GM23338 (cell line): Measurements from ENCODE around the gene NDE1. TPM values are rescaled to one million over a fixed set of nuclear protein-coding genes. Genes with fewer than 3 reads are reported as not detected.

Experiments used
- ATAC-seq: fragments of 200-7000 bp; cut with Tn5 transposase; 3 replicates; pipeline ENCODE4 v1.9.1; 2020
- DNase-seq: peaks from one replicate; pipeline ENCODE4 v3.0.0-alpha.2; 2015; ENCODE audit warnings: low spot score
- H2AFZ ChIP-seq: fragments of 200-600 bp; sonication (generic); 2 replicates; pipeline ENCODE4 v1.8.0; 2016; ENCODE audit warnings: antibody characterized with exemption, mild to moderate bottlenecking, moderate library complexity
- H3F3A ChIP-seq: fragments of 200-600 bp; sonication (generic); replicated peaks from 2 replicates; pipeline ENCODE4 v1.8.0; 2017; ENCODE audit warnings: antibody characterized with exemption, mixed run types, low read depth
- H3K27ac ChIP-seq: fragments of 200-600 bp; sonication (generic); 2 replicates; pipeline ENCODE4 v1.6.1; 2016; ENCODE audit warnings: low read depth
- H3K27me3 ChIP-seq: fragments of 200-600 bp; sonication (generic); 2 replicates; pipeline ENCODE4 v1.8.0; 2016; ENCODE audit warnings: mild to moderate bottlenecking, mixed run types, moderate library complexity; ENCODE audit not compliant: insufficient read depth
- H3K36me3 ChIP-seq: fragments of 200-600 bp; sonication (generic); 2 replicates; pipeline ENCODE4 v1.8.0; 2016; ENCODE audit warnings: mild to moderate bottlenecking; ENCODE audit not compliant: insufficient read depth
- H3K4me1 ChIP-seq: fragments of 200-600 bp; sonication (generic); 2 replicates; pipeline ENCODE4 v1.8.0; 2016; ENCODE audit warnings: mild to moderate bottlenecking, moderate library complexity; ENCODE audit not compliant: insufficient read depth
- H3K4me2 ChIP-seq: fragments of 200-600 bp; sonication (generic); 2 replicates; pipeline ENCODE4 v1.7.1; 2017; ENCODE audit warnings: mixed run types
- H3K4me3 ChIP-seq: fragments of 200-600 bp; sonication (generic); 2 replicates; pipeline ENCODE4 v1.6.1; 2016; ENCODE audit warnings: mixed run types
- H3K79me2 ChIP-seq: fragments of 200-600 bp; sonication (generic); replicated peaks from 2 replicates; pipeline ENCODE4 v1.8.0; 2017; ENCODE audit warnings: mild to moderate bottlenecking; ENCODE audit not compliant: insufficient read depth
- H3K9me2 ChIP-seq: fragments of 200-600 bp; sonication (generic); 2 replicates; pipeline ENCODE4 v1.8.0; 2017; ENCODE audit not compliant: insufficient read depth
- H4K20me1 ChIP-seq: fragments of 200-600 bp; sonication (generic); replicated peaks from 2 replicates; pipeline ENCODE4 v1.8.0; 2017; ENCODE audit warnings: mild to moderate bottlenecking; ENCODE audit not compliant: insufficient read depth
- H3K27ac Mint-ChIP-seq: 2 replicates; pipeline ENCODE4 v1.8.0; 2020; ENCODE audit warnings: inconsistent platforms, mild to moderate bottlenecking, moderate library complexity, mixed read lengths
- H3K27me3 Mint-ChIP-seq: 3 replicates; pipeline ENCODE4 v1.8.0; 2022; ENCODE audit warnings: low read depth, mild to moderate bottlenecking, moderate library complexity, mixed read lengths, inconsistent platforms; ENCODE audit not compliant: insufficient read depth, poor library complexity
- H3K36me3 Mint-ChIP-seq: 3 replicates; pipeline ENCODE4 v1.8.0; 2021; ENCODE audit warnings: low read depth, mild to moderate bottlenecking, inconsistent platforms, moderate library complexity, mixed read lengths
- H3K4me1 Mint-ChIP-seq: 3 replicates; pipeline ENCODE4 v1.8.0; 2020; ENCODE audit warnings: mild to moderate bottlenecking, inconsistent platforms, mixed read lengths
- H3K4me3 Mint-ChIP-seq: 3 replicates; pipeline ENCODE4 v1.8.0; 2021; ENCODE audit warnings: moderate library complexity, mild to moderate bottlenecking, inconsistent platforms, mixed read lengths
- H3K9me3 Mint-ChIP-seq: 3 replicates; pipeline ENCODE4 v1.8.0; 2020; ENCODE audit warnings: moderate library complexity, mild to moderate bottlenecking, inconsistent platforms, mixed read lengths
- CREB1 ChIP-seq: fragments of 250-450 bp; sonication (Bioruptor Pico); IDR thresholded peaks from 2 replicates; pipeline ENCODE4 v1.5.0; 2020; ENCODE audit warnings: low read depth, mild to moderate bottlenecking, moderate library complexity
- EZH2 ChIP-seq: fragments of 200-600 bp; sonication (generic); IDR thresholded peaks from one replicate; pipeline ENCODE4 v1.8.0; 2017; ENCODE audit warnings: antibody characterized with exemption, mild to moderate bottlenecking, low read depth; ENCODE audit not compliant: unreplicated experiment
- EZH2phosphoT487 ChIP-seq: fragments of 200-600 bp; sonication (generic); IDR thresholded peaks from one replicate; pipeline ENCODE4 v1.8.1; 2018; ENCODE audit warnings: antibody characterized with exemption; ENCODE audit not compliant: unreplicated experiment
- JUNB ChIP-seq: IDR thresholded peaks from one replicate; pipeline ENCODE4 v1.6.1; 2016; ENCODE audit warnings: antibody characterized with exemption; ENCODE audit not compliant: unreplicated experiment
- NANOG ChIP-seq: IDR thresholded peaks from 2 replicates; pipeline ENCODE4 v1.6.1; 2016; ENCODE audit warnings: antibody characterized with exemption, borderline replicate concordance
- POLR2AphosphoS5 ChIP-seq: IDR thresholded peaks from 2 replicates; pipeline ENCODE4 v1.6.1; 2016; ENCODE audit warnings: antibody characterized with exemption, low read depth
- STAT1 ChIP-seq: IDR thresholded peaks from one replicate; pipeline ENCODE4 v1.6.1; 2016; ENCODE audit warnings: antibody characterized with exemption; ENCODE audit not compliant: unreplicated experiment
- ZNF114 ChIP-seq: fragments of 250-450 bp; sonication (Bioruptor Pico); IDR thresholded peaks from 2 replicates; pipeline ENCODE4 v1.5.0; 2020; ENCODE audit warnings: mild to moderate bottlenecking, moderate library complexity
- ZNF331 ChIP-seq: fragments of 250-450 bp; sonication (Bioruptor Pico); IDR thresholded peaks from 2 replicates; pipeline ENCODE4 v1.5.0; 2020; ENCODE audit warnings: low read depth, mild to moderate bottlenecking, moderate library complexity
- polyA plus RNA-seq: library from polyadenylated mRNA; unstranded; fragments of >200 nt; fragmentation: Nextera tagmentation; extraction: Ambion mirVana; gene quantifications from 2 replicates; pipeline ENCODE4 v1.2.1, GENCODE V29; 2016
- total RNA-seq: library from RNA; depleted of rRNA; stranded (reverse); fragments of >200 nt; shearing (Covaris generic); gene quantifications from 2 replicates; pipeline ENCODE4 v1.2.3, GENCODE V29; 2014
- TF ChIP-seq, protein P1 (sequence below): IDR thresholded peaks from 2 replicates; pipeline ENCODE4 v1.6.1; 2016; ENCODE audit warnings: antibody characterized with exemption
- TF ChIP-seq, protein P2 (sequence below), 2 experiments: fragments of 200-600 bp in 1 of 2; sonication (generic) in 1 of 2; conservative IDR thresholded peaks; 2 replicates each; pipeline versions ENCODE4 v1.5.1 to v1.6.1; 2016 to 2017; ENCODE audit warnings: antibody characterized with exemption in 2 of 2, low read depth in 2 of 2, mild to moderate bottlenecking in 2 of 2, moderate library complexity in 1 of 2
- TF ChIP-seq, protein P3 (sequence below): IDR thresholded peaks from one replicate; pipeline ENCODE4 v1.6.1; 2018; ENCODE audit warnings: antibody characterized with exemption; ENCODE audit not compliant: unreplicated experiment
- TF ChIP-seq, protein P4 (sequence below): fragments of 250-450 bp; sonication (Bioruptor Pico); IDR thresholded peaks from 2 replicates; pipeline ENCODE4 v1.5.0; 2020; ENCODE audit warnings: mild to moderate bottlenecking, moderate library complexity

NDE1 gene
- total and polyA plus RNA-seq, 2 experiments from 2014 or later, result 13.0 to 22.9 TPM

GRCh38 chr16:15641753-15642556, 8.1 kb upstream of the NDE1 start:
- H3K79me2 ChIP-seq, result peaks cover 28% of the 10 kb centered on the region
- Mint-ChIP-seq H3K9me3 (no peaks in the 10 kb centered on the region), H3K27ac (peak overlapping the region; percentile 80; the same call in 1 of the 2 replicates), H3K4me3 (peak overlapping the region; percentile 89), H3K36me3 (peaks cover 20% of the 10 kb centered on the region), H3K27me3 (no peaks in the 10 kb centered on the region), H3K4me1 (peaks cover 10% of the 10 kb centered on the region)
- peaks cover 13% of the 10 kb centered on the region for H3K36me3 ChIP-seq
- H3K4me2 ChIP-seq, result peak overlapping the region; percentile 97
- H3K9me2 ChIP-seq, result no peaks in the 10 kb centered on the region
- no peak for DNase-seq
- peak overlapping the region; percentile 84 for H3K4me3 ChIP-seq
- no peak for ATAC-seq
- no peaks in the 10 kb centered on the region for H4K20me1 ChIP-seq
- TF ChIP-seq CREB1 (CRISPR knock-in tag), result no peak
- TF ChIP-seq EZH2phosphoT487, result no peak
- TF ChIP-seq ZNF331 (CRISPR knock-in tag), result no peak
- no peak for TF ChIP-seq EZH2
- TF ChIP-seq, protein P1, sequence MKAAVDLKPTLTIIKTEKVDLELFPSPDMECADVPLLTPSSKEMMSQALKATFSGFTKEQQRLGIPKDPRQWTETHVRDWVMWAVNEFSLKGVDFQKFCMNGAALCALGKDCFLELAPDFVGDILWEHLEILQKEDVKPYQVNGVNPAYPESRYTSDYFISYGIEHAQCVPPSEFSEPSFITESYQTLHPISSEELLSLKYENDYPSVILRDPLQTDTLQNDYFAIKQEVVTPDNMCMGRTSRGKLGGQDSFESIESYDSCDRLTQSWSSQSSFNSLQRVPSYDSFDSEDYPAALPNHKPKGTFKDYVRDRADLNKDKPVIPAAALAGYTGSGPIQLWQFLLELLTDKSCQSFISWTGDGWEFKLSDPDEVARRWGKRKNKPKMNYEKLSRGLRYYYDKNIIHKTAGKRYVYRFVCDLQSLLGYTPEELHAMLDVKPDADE, result no peak
- TF ChIP-seq, protein P2, sequence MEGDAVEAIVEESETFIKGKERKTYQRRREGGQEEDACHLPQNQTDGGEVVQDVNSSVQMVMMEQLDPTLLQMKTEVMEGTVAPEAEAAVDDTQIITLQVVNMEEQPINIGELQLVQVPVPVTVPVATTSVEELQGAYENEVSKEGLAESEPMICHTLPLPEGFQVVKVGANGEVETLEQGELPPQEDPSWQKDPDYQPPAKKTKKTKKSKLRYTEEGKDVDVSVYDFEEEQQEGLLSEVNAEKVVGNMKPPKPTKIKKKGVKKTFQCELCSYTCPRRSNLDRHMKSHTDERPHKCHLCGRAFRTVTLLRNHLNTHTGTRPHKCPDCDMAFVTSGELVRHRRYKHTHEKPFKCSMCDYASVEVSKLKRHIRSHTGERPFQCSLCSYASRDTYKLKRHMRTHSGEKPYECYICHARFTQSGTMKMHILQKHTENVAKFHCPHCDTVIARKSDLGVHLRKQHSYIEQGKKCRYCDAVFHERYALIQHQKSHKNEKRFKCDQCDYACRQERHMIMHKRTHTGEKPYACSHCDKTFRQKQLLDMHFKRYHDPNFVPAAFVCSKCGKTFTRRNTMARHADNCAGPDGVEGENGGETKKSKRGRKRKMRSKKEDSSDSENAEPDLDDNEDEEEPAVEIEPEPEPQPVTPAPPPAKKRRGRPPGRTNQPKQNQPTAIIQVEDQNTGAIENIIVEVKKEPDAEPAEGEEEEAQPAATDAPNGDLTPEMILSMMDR (conservative IDR thresholded peaks at IDR 0.05; ENCODE audit: low read depth in 2 of 2), result no peak
- TF ChIP-seq, protein P3, sequence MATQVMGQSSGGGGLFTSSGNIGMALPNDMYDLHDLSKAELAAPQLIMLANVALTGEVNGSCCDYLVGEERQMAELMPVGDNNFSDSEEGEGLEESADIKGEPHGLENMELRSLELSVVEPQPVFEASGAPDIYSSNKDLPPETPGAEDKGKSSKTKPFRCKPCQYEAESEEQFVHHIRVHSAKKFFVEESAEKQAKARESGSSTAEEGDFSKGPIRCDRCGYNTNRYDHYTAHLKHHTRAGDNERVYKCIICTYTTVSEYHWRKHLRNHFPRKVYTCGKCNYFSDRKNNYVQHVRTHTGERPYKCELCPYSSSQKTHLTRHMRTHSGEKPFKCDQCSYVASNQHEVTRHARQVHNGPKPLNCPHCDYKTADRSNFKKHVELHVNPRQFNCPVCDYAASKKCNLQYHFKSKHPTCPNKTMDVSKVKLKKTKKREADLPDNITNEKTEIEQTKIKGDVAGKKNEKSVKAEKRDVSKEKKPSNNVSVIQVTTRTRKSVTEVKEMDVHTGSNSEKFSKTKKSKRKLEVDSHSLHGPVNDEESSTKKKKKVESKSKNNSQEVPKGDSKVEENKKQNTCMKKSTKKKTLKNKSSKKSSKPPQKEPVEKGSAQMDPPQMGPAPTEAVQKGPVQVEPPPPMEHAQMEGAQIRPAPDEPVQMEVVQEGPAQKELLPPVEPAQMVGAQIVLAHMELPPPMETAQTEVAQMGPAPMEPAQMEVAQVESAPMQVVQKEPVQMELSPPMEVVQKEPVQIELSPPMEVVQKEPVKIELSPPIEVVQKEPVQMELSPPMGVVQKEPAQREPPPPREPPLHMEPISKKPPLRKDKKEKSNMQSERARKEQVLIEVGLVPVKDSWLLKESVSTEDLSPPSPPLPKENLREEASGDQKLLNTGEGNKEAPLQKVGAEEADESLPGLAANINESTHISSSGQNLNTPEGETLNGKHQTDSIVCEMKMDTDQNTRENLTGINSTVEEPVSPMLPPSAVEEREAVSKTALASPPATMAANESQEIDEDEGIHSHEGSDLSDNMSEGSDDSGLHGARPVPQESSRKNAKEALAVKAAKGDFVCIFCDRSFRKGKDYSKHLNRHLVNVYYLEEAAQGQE, result no peak
- TF ChIP-seq, protein P4, sequence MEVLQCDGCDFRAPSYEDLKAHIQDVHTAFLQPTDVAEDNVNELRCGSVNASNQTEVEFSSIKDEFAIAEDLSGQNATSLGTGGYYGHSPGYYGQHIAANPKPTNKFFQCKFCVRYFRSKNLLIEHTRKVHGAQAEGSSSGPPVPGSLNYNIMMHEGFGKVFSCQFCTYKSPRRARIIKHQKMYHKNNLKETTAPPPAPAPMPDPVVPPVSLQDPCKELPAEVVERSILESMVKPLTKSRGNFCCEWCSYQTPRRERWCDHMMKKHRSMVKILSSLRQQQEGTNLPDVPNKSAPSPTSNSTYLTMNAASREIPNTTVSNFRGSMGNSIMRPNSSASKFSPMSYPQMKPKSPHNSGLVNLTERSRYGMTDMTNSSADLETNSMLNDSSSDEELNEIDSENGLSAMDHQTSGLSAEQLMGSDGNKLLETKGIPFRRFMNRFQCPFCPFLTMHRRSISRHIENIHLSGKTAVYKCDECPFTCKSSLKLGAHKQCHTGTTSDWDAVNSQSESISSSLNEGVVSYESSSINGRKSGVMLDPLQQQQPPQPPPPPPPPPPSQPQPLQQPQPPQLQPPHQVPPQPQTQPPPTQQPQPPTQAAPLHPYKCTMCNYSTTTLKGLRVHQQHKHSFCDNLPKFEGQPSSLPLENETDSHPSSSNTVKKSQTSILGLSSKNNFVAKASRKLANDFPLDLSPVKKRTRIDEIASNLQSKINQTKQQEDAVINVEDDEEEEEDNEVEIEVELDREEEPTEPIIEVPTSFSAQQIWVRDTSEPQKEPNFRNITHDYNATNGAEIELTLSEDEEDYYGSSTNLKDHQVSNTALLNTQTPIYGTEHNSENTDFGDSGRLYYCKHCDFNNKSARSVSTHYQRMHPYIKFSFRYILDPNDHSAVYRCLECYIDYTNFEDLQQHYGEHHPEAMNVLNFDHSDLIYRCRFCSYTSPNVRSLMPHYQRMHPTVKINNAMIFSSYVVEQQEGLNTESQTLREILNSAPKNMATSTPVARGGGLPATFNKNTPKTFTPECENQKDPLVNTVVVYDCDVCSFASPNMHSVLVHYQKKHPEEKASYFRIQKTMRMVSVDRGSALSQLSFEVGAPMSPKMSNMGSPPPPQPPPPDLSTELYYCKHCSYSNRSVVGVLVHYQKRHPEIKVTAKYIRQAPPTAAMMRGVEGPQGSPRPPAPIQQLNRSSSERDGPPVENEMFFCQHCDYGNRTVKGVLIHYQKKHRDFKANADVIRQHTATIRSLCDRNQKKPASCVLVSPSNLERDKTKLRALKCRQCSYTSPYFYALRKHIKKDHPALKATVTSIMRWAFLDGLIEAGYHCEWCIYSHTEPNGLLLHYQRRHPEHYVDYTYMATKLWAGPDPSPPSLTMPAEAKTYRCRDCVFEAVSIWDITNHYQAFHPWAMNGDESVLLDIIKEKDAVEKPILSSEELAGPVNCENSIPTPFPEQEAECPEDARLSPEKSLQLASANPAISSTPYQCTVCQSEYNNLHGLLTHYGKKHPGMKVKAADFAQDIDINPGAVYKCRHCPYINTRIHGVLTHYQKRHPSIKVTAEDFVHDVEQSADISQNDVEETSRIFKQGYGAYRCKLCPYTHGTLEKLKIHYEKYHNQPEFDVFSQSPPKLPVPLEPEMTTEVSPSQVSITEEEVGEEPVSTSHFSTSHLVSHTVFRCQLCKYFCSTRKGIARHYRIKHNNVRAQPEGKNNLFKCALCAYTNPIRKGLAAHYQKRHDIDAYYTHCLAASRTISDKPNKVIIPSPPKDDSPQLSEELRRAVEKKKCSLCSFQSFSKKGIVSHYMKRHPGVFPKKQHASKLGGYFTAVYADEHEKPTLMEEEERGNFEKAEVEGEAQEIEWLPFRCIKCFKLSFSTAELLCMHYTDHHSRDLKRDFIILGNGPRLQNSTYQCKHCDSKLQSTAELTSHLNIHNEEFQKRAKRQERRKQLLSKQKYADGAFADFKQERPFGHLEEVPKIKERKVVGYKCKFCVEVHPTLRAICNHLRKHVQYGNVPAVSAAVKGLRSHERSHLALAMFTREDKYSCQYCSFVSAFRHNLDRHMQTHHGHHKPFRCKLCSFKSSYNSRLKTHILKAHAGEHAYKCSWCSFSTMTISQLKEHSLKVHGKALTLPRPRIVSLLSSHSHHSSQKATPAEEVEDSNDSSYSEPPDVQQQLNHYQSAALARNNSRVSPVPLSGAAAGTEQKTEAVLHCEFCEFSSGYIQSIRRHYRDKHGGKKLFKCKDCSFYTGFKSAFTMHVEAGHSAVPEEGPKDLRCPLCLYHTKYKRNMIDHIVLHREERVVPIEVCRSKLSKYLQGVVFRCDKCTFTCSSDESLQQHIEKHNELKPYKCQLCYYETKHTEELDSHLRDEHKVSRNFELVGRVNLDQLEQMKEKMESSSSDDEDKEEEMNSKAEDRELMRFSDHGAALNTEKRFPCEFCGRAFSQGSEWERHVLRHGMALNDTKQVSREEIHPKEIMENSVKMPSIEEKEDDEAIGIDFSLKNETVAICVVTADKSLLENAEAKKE (CRISPR knock-in tag), result no peak
- TF ChIP-seq ZNF114 (CRISPR knock-in tag), result no peak
- TF ChIP-seq POLR2AphosphoS5, result no peak
- TF ChIP-seq STAT1, result no peak
- no peak for TF ChIP-seq JUNB
- no peak for TF ChIP-seq NANOG
- peaks cover 7% of the 10 kb centered on the region; the same call in 1 of the 2 replicates for H3K4me1 ChIP-seq
- H3F3A ChIP-seq, result 0 out of 2 replicates have a peak, but pooled peaks cover 3% of the 10 kb centered on the region
- peak overlapping the region; percentile 80 for H3K27ac ChIP-seq
- H3K27me3 ChIP-seq, result no peaks in the 10 kb centered on the region
- peak overlapping the region; percentile 9 for H2AFZ ChIP-seq
